HG03432 (cell line): ENCODE measurements around the gene THOP1.

Experiments used
- ATAC-seq: cut with Tn5 transposase; IDR thresholded peaks from one replicate; pipeline ENCODE4 v1.9.1; 2021; ENCODE audit warnings: mild to moderate bottlenecking, moderate library complexity; ENCODE audit not compliant: unreplicated experiment

The THOP1 gene

GRCh38 chr19:2802826-2803225, 17.5 kb downstream of the THOP1 start:
- ATAC-seq, result no peak

- ATAC-seq, result no peak
Measured at GRCh38 chr19:2803486-2804155, 18.3 kb downstream of the THOP1 start.

DNA sequence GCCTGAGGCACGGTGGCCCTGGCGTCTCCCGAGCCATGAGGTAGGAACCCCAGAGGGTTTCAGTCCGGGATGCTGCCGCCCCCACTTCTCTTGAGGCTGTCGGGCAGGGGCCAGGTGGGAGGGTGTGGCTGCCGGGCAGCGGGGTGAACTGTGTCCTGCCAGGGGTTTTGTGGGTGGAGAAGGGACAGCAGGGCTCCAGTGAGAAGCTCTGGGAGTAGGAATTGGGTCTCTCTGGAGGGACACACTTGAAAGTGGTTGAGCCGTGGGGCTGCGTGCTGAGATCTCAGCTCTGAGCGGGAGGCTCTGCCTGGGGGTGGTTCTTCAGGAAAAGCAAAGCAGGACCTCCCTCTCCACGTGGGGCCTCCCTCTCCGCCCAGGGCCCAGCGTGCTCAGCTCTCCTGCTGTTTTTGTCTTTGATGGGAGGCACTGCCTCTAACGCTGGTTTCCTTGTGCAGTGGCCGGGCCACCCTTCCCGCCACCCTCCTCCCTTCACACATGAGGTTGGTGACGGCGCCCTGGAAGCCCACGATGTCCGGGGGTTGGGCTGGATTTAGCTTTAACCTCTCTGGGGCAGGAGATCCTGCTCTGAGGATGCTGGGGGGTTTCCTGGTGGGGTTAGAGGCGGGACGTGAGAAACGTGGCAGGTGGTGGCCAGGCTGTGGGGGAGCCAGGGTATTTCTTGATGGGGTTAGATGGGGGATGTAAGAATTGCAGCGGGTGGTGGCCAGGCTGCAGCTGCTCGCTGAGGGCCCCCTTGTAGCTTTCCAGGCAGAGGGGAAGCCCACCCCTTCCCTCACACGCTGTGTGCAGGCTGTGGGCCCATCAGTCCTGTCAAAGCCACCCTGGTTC, 19.1 kb downstream of the THOP1 start:
- ATAC-seq, result no peak

DNA sequence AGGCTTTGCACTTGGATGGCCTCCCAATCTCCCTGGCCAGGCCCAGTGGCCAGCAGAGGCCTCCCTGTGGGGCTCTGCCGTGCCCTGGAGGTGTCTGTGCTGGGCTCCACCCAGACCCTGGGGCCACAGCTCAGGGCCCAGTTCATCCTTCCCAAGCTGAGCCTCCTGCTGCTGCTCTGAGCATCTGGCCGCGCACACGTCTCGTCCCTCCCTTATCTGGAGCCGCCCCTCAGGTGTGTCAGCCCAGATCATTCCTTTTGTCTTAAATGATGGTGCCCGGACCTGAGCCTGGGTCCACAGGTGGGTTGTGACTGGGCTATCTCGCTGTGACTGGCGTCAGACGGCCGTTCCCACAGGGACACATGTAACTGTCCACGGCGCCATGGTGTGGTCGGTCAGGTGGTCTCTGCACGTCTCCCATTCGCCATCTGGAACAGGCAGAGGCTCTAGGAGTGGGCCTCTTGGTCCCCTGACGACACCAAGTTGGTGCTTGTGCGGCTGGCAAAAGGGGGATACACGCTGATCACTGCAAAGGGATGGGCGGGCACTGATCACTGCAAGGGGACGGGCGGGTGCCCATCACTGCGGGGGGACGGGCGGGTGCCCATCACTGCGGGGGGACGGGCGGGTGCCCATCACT, 20.1 kb downstream of the THOP1 start:
- no peak for ATAC-seq

DNA sequence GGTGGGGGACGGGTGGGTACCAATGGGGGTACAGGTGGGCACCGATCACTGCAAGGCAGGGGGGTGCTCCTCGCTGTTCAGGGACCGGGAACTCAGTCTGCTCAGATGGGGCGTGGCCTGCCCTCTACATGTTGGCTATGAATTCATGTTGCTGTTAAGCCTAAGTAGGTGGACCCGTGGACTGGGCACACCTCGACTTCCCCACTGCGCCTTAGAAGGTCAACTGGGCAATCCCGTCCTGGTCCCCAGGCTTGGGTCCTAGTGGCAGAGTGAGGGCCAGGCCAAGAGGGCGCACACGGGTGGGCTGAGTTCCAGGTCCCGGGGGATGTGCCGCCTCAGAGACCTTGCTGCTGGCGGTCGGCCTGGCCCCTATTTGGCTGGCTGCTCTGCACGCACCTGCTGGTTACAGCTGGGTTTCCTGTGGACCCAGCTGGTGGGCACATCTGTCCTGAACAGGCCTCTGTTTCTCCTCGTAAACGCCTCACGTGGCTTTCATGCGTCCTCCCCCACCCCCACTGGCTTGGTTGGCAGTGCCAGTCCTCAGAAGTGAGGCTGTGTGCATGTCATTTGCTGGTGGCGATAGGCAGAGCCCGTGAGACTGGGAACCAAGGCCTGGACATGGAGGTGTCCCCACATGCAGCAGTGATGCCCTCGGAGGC, 20.8 kb downstream of the THOP1 start:
- no peak for ATAC-seq

DNA sequence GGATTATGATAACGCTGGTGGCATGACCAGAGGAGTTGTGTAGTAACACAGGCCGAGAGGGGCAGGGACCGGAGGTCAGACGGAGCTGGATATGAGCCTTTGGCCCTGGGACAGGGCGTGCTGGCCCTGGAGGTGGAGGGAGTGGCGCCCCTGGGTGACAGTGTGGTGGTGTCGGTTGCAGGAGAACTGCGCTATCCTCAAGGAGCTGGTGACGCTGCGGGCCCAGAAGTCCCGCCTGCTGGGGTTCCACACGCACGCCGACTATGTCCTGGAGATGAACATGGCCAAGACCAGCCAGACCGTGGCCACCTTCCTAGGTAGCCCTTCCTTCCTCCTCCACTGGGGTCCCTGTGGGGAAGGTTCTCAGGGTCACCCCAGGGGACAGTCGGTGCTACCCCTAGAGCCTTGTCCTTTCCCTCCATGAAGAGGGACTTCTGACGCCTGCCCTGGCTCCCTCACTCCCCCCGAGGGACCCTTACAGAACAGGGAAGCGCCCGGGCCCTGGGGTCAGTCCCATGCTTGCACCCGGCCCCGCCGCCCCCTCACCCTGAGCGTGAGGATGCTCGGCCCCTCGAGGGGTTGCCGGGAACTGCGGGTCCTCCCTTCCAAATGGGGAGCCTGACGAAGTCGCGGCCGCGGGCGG, 21.6 kb downstream of the THOP1 start:
- no peak for ATAC-seq

- no peak for ATAC-seq
Measured at GRCh38 chr19:2807379-2808128, 22.3 kb downstream of the THOP1 start.

GRCh38 chr19:2808129-2808941, 23.0 kb downstream of the THOP1 start:
- ATAC-seq, result no peak

DNA sequence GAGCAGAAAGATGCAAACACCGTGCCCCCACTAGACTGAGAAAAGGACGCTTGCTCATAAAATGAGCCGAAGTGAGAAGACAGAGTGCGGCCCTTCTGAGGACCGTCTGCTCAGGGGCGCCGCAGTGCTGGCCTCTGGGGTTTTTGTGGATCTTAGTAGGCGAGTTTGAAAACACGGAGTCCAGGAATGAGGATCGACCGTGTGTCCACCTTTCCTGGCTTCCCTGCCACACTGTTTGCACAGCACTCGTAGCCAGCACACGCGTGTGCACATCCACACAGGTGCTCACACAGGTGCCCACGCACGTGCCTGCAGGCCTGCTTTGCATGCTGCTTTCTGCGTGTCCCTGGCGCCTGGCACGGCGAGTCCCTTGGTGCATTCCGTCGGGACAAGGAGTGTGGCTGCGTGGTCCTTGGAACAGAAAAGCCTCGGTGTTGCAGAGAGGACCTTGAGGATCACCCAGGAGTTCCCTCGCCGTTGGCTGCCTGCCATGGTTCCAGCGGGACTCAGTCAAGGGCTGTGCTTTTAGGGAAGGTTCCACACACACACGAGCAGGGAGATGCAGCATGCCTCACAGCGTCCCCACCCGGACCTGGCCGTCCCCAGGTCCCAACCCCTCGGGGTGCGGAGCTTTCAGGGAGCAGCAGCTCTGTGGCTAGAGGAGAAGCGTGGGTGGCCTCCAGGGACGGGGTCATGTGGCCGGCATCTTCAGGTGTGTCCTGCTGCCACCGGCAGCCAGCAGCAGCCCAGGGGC, 24.3 kb downstream of the THOP1 start:
- ATAC-seq, result no peak

- ATAC-seq, result no peak
Measured at GRCh38 chr19:2810141-2811091, 25.1 kb downstream of the THOP1 start.

DNA sequence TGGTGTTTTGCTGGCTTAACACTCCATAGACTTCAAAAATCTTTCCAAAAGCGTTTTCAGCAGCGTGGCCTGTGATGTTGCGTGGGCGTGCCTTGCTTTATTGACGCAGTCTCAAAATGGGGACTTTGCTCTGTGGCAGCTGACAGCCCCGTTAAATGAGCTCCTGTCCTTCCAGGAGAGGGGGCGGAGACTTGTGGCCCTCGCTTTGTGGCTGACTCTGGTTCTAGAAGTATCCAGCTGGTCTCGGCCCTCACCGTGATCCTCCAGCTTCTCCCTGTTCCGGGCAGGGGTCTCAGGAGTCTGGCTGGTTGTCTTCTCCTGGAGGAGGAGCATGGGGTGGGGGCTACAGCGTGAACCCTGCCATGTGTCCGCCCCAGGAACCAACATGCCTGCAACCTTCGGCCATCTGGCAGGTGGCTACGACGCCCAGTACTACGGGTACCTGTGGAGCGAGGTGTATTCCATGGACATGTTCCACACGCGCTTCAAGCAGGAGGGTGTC, 26.0 kb downstream of the THOP1 start:
- no peak for ATAC-seq

DNA sequence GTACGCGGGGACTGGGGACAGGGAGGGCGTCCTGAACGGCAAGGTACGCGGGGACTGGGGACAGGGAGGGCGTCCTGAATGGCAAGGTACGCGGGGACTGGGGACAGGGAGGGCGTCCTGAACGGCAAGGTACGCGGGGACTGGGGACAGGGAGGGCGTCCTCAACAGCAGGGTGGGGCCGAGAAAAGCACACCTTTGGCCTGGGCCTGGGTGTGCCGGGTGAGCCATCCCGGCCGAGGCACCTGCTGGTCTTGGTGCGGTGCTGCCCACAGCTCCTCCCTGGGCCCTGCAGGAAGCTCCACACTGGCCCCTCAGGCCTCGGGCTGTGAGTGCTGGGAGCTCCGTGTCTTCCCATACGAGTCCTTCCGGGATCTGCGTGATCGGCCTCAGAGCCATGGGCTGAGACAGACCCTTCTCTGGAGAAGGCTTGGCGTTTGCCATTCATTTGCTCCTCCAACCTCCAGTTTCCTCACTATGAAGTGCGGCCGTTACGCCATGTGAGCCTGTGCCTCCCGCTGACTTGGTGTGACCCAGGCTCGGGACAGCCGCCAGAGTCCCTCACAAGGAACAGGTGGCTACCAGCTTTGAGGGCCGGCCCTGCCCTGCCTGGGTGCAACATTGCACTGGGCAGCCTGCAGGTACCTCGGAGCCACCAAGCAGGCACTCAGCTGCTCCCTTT, 26.6 kb downstream of the THOP1 start:
- ATAC-seq, result no peak

DNA sequence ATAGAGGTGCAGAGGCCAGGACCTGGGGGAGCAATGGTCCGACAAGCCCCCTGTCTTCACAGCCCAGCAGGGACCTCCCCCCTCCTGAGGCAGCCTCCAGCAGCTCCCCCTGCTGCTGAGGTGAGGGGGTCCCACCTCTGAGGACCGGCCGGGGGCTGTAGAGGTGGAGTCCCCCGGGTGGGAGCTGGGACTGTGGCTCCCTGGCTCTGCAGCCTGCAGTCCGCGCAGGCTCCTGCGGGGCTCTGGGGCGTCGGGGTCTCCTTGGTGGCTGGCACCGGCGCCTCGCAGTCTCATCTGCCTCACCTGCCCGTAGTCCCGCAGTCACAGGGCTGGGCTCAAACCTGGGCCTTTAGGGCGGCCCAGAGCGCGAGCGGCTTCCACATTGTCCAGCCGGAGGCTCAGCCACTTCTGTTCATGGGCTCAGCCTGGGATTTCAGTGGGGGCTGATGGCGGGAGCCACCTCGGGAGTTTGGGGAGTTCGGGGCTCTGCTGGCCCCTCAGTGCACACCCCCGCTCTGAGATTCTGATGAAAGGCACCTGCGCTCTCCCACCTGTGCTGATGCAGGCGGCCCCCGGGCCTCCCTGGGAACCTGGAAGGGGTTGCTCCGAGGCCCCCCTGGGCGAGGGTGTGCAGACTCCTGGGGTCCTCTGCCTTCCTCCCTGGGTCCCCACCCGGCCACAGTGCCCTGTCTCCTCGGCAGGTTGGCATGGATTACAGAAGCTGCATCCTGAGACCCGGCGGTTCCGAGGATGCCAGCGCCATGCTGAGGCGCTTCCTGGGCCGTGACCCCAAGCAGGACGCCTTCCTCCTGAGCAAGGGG, 27.3 kb downstream of the THOP1 start:
- no peak for ATAC-seq

- no peak for ATAC-seq
Measured at GRCh38 chr19:2813235-2814160, 28.2 kb downstream of the THOP1 start.

GRCh38 chr19:2814426-2814825, 29.1 kb downstream of the THOP1 start:
- no peak for ATAC-seq
